Fibroblast of mammary gland (primary cell): Measurements from ENCODE around the gene DEF6.

Source experiments
- DNase-seq: peaks from one replicate; pipeline ENCODE4 v3.0.0-alpha.2; 2010; ENCODE audit warnings: low read depth
- H3K4me3 ChIP-seq: 2 replicates; pipeline ENCODE4 v1.5.1; 2011; ENCODE audit warnings: low read depth, mild to moderate bottlenecking, low read length, moderate library complexity; ENCODE audit not compliant: control insufficient read depth
- CTCF ChIP-seq: conservative IDR thresholded peaks from 2 replicates; pipeline ENCODE4 v1.5.1; 2011; ENCODE audit warnings: low read depth, low read length, inconsistent platforms; ENCODE audit not compliant: control insufficient read depth, insufficient read depth

DEF6 gene

GRCh38 chr6:35278708-35279107, 18.9 kb upstream of the DEF6 start:
- TF ChIP-seq CTCF, result no peak
- no peak overlapping the region for H3K4me3 ChIP-seq
- no peak for DNase-seq

- DNase-seq, result no peak
- TF ChIP-seq CTCF, result no peak
- H3K4me3 ChIP-seq, result no peak overlapping the region
Observed at GRCh38 chr6:35280903-35281302, 16.7 kb upstream of the DEF6 start.

GRCh38 chr6:35282472-35282871, 15.1 kb upstream of the DEF6 start:
- DNase-seq, result no peak
- no peak overlapping the region for H3K4me3 ChIP-seq
- no peak for TF ChIP-seq CTCF

GRCh38 chr6:35283361-35283760, 14.3 kb upstream of the DEF6 start:
- no peak for DNase-seq
- TF ChIP-seq CTCF, result no peak
- no peak overlapping the region for H3K4me3 ChIP-seq

GRCh38 chr6:35287671-35288396, 9.8 kb upstream of the DEF6 start:
- DNase-seq, result peak; percentile 41
- no peak for TF ChIP-seq CTCF
- H3K4me3 ChIP-seq, result no peak overlapping the region

GRCh38 chr6:35288834-35289233, 8.8 kb upstream of the DEF6 start:
- TF ChIP-seq CTCF, result no peak
- DNase-seq, result no peak
- no peak overlapping the region for H3K4me3 ChIP-seq

- no peak overlapping the region for H3K4me3 ChIP-seq
- DNase-seq, result no peak
- no peak for TF ChIP-seq CTCF
Observed at GRCh38 chr6:35291491-35291890, 6.1 kb upstream of the DEF6 start.
